Chondrocyte (in vitro differentiated cells): Measurements from ENCODE around the gene PTGER1. TPM values are rescaled to one million over a fixed set of nuclear protein-coding genes. Genes with fewer than 3 reads are reported as not detected.

Experiments used
- DNase-seq: peaks from one replicate; pipeline ENCODE4 v3.0.0; 2021; ENCODE audit warnings: mixed read lengths, low spot score
- H3K27ac Mint-ChIP-seq: one replicate; pipeline ENCODE4 v1.8.0; 2021; ENCODE audit warnings: mild to moderate bottlenecking, moderate library complexity, mixed read lengths; ENCODE audit not compliant: unreplicated experiment
- H3K27me3 Mint-ChIP-seq: 2 replicates; pipeline ENCODE4 v1.8.0; 2021; ENCODE audit warnings: low read depth, mixed read lengths
- H3K36me3 Mint-ChIP-seq: 2 replicates; pipeline ENCODE4 v1.8.0; 2021; ENCODE audit warnings: low read depth, mixed read lengths
- H3K4me1 Mint-ChIP-seq: 2 replicates; pipeline ENCODE4 v1.8.0; 2021; ENCODE audit warnings: low read depth, mild to moderate bottlenecking, mixed read lengths
- H3K4me3 Mint-ChIP-seq: one replicate; pipeline ENCODE4 v1.8.0; 2021; ENCODE audit warnings: mild to moderate bottlenecking, moderate library complexity, mixed read lengths; ENCODE audit not compliant: unreplicated experiment
- H3K9me3 Mint-ChIP-seq: 2 replicates; pipeline ENCODE4 v1.8.0; 2021; ENCODE audit warnings: low read depth, mixed read lengths
- CTCF ChIP-seq: fragments of 200-600 bp; sonication (generic); IDR thresholded peaks from 2 replicates; pipeline ENCODE4 v1.5.0; 2021; ENCODE audit warnings: antibody characterized with exemption, mild to moderate bottlenecking, moderate library complexity
- total RNA-seq: library from RNA; stranded (reverse); gene quantifications from 3 replicates; pipeline ENCODE4 v1.2.1, GENCODE V29; 2021

The PTGER1 gene
- total RNA-seq, 1 donor from 2014 or later, result 1.6 TPM

GRCh38 chr19:14446336-14447036 lies 28.7 kb downstream of the PTGER1 start:
- Mint-ChIP-seq H3K27me3 (no peaks in the 10 kb centered on the region), H3K27ac (no peak overlapping the region), H3K4me1 (no peaks in the 10 kb centered on the region), H3K9me3 (no peaks in the 10 kb centered on the region), H3K4me3 (no peak overlapping the region), H3K36me3 (peaks cover 49% of the 10 kb centered on the region)
- no peak for DNase-seq
- TF ChIP-seq CTCF, result no peak

- no peaks in the 10 kb centered on the region for H3K9me3 Mint-ChIP-seq
- no peaks in the 10 kb centered on the region for H3K27me3 Mint-ChIP-seq
- H3K4me3 Mint-ChIP-seq, result no peak overlapping the region
- no peak for DNase-seq
- H3K4me1 Mint-ChIP-seq, result peaks cover 7% of the 10 kb centered on the region
- TF ChIP-seq CTCF, result no peak
- peaks cover 40% of the 10 kb centered on the region for H3K36me3 Mint-ChIP-seq
- no peak overlapping the region for H3K27ac Mint-ChIP-seq
Measured at GRCh38 chr19:14443632-14444216, 31.4 kb downstream of the PTGER1 start.

- H3K27me3 Mint-ChIP-seq, result no peaks in the 10 kb centered on the region
- no peak for DNase-seq
- peaks cover 36% of the 10 kb centered on the region for H3K36me3 Mint-ChIP-seq
- TF ChIP-seq CTCF, result no peak
- no peak overlapping the region for H3K27ac Mint-ChIP-seq
- H3K9me3 Mint-ChIP-seq, result no peaks in the 10 kb centered on the region
- peaks cover 7% of the 10 kb centered on the region for H3K4me1 Mint-ChIP-seq
- H3K4me3 Mint-ChIP-seq, result no peak overlapping the region
Measured at GRCh38 chr19:14442891-14443631, 32.1 kb downstream of the PTGER1 start.

GRCh38 chr19:14441041-14441938 lies 33.9 kb downstream of the PTGER1 start:
- H3K4me3 Mint-ChIP-seq, result no peak overlapping the region
- peaks cover 7% of the 10 kb centered on the region for H3K4me1 Mint-ChIP-seq
- peaks cover 28% of the 10 kb centered on the region for H3K36me3 Mint-ChIP-seq
- no peak overlapping the region for H3K27ac Mint-ChIP-seq
- TF ChIP-seq CTCF, result no peak
- no peaks in the 10 kb centered on the region for H3K9me3 Mint-ChIP-seq
- no peak for DNase-seq
- no peaks in the 10 kb centered on the region for H3K27me3 Mint-ChIP-seq

GRCh38 chr19:14440049-14440448 lies 35.1 kb downstream of the PTGER1 start:
- no peak for TF ChIP-seq CTCF
- no peak overlapping the region for H3K4me3 Mint-ChIP-seq
- H3K4me1 Mint-ChIP-seq, result peaks cover 11% of the 10 kb centered on the region
- no peaks in the 10 kb centered on the region for H3K9me3 Mint-ChIP-seq
- peaks cover 23% of the 10 kb centered on the region for H3K36me3 Mint-ChIP-seq
- H3K27me3 Mint-ChIP-seq, result no peaks in the 10 kb centered on the region
- no peak for DNase-seq
- H3K27ac Mint-ChIP-seq, result no peak overlapping the region
